ENCODE results near the gene CRCP. TPM values are rescaled to one million over a fixed set of nuclear protein-coding genes. Genes with fewer than 3 reads are reported as not detected.

The CRCP gene
- total and polyA plus RNA-seq, 2 experiments from 2014 or later = 36.1 to 43.4 TPM

GRCh38 chr7:66162622-66163021 is 48.0 kb downstream of the CRCP start (continued):
- TF ChIP-seq ZNF114 (CRISPR knock-in tag; IDR thresholded peaks at IDR 0.05) (no peak), STAT1 (IDR thresholded peaks at IDR 0.05; ENCODE audit: unreplicated experiment) (no peak), EZH2 (IDR thresholded peaks at IDR 0.05; ENCODE audit: low read depth, unreplicated experiment) (no peak), CREB1 (CRISPR knock-in tag; IDR thresholded peaks at IDR 0.05; ENCODE audit: low read depth) (no peak), POLR2AphosphoS5 (IDR thresholded peaks at IDR 0.05; ENCODE audit: low read depth) (no peak)
- TF ChIP-seq, protein P1, sequence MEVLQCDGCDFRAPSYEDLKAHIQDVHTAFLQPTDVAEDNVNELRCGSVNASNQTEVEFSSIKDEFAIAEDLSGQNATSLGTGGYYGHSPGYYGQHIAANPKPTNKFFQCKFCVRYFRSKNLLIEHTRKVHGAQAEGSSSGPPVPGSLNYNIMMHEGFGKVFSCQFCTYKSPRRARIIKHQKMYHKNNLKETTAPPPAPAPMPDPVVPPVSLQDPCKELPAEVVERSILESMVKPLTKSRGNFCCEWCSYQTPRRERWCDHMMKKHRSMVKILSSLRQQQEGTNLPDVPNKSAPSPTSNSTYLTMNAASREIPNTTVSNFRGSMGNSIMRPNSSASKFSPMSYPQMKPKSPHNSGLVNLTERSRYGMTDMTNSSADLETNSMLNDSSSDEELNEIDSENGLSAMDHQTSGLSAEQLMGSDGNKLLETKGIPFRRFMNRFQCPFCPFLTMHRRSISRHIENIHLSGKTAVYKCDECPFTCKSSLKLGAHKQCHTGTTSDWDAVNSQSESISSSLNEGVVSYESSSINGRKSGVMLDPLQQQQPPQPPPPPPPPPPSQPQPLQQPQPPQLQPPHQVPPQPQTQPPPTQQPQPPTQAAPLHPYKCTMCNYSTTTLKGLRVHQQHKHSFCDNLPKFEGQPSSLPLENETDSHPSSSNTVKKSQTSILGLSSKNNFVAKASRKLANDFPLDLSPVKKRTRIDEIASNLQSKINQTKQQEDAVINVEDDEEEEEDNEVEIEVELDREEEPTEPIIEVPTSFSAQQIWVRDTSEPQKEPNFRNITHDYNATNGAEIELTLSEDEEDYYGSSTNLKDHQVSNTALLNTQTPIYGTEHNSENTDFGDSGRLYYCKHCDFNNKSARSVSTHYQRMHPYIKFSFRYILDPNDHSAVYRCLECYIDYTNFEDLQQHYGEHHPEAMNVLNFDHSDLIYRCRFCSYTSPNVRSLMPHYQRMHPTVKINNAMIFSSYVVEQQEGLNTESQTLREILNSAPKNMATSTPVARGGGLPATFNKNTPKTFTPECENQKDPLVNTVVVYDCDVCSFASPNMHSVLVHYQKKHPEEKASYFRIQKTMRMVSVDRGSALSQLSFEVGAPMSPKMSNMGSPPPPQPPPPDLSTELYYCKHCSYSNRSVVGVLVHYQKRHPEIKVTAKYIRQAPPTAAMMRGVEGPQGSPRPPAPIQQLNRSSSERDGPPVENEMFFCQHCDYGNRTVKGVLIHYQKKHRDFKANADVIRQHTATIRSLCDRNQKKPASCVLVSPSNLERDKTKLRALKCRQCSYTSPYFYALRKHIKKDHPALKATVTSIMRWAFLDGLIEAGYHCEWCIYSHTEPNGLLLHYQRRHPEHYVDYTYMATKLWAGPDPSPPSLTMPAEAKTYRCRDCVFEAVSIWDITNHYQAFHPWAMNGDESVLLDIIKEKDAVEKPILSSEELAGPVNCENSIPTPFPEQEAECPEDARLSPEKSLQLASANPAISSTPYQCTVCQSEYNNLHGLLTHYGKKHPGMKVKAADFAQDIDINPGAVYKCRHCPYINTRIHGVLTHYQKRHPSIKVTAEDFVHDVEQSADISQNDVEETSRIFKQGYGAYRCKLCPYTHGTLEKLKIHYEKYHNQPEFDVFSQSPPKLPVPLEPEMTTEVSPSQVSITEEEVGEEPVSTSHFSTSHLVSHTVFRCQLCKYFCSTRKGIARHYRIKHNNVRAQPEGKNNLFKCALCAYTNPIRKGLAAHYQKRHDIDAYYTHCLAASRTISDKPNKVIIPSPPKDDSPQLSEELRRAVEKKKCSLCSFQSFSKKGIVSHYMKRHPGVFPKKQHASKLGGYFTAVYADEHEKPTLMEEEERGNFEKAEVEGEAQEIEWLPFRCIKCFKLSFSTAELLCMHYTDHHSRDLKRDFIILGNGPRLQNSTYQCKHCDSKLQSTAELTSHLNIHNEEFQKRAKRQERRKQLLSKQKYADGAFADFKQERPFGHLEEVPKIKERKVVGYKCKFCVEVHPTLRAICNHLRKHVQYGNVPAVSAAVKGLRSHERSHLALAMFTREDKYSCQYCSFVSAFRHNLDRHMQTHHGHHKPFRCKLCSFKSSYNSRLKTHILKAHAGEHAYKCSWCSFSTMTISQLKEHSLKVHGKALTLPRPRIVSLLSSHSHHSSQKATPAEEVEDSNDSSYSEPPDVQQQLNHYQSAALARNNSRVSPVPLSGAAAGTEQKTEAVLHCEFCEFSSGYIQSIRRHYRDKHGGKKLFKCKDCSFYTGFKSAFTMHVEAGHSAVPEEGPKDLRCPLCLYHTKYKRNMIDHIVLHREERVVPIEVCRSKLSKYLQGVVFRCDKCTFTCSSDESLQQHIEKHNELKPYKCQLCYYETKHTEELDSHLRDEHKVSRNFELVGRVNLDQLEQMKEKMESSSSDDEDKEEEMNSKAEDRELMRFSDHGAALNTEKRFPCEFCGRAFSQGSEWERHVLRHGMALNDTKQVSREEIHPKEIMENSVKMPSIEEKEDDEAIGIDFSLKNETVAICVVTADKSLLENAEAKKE (CRISPR knock-in tag; IDR thresholded peaks at IDR 0.05) = no peak

- peaks cover 4% of the 10 kb centered on the region; the same call in 2 of the 3 replicates for H3K9me3 Mint-ChIP-seq
- ATAC-seq (no peak), DNase-seq (ENCODE audit: low spot score) (no peak)
- H3K4me2 ChIP-seq = no peak overlapping the region
- H3K27me3 ChIP-seq (ENCODE audit: insufficient read depth) = no peaks in the 10 kb centered on the region
- H3K36me3 Mint-ChIP-seq (ENCODE audit: low read depth) = peaks cover 13% of the 10 kb centered on the region
- H3K27ac ChIP-seq (ENCODE audit: low read depth) = no peak overlapping the region
- H2AFZ ChIP-seq = no peak overlapping the region
- no peaks in the 10 kb centered on the region; the same call in 1 of the 2 replicates for H4K20me1 ChIP-seq (replicated peaks; ENCODE audit: insufficient read depth)
- H3K4me1 ChIP-seq (ENCODE audit: insufficient read depth) = no peaks in the 10 kb centered on the region
- H3K36me3 ChIP-seq (ENCODE audit: insufficient read depth) = no peaks in the 10 kb centered on the region
- H3K4me3 ChIP-seq = no peak overlapping the region
- H3K9me2 ChIP-seq (ENCODE audit: insufficient read depth) = no peaks in the 10 kb centered on the region
- peaks cover 4% of the 10 kb centered on the region for H3K27me3 Mint-ChIP-seq (ENCODE audit: insufficient read depth, low read depth, poor library complexity)
- no peak overlapping the region for H3K4me3 Mint-ChIP-seq
- no peaks in the 10 kb centered on the region for H3K79me2 ChIP-seq (replicated peaks; ENCODE audit: insufficient read depth)
- no peaks in the 10 kb centered on the region for H3K4me1 Mint-ChIP-seq
- no peaks in the 10 kb centered on the region for H3F3A ChIP-seq (replicated peaks; ENCODE audit: low read depth)
- no peak overlapping the region for H3K27ac Mint-ChIP-seq
- no peak for TF ChIP-seq ZNF114 (CRISPR knock-in tag; IDR thresholded peaks at IDR 0.05)
- TF ChIP-seq CTCF (conservative IDR thresholded peaks at IDR 0.05; ENCODE audit: low read depth in 2 of 2) = no peak
- TF ChIP-seq NANOG (IDR thresholded peaks at IDR 0.05; ENCODE audit: borderline replicate concordance) = no peak
- no peak for TF ChIP-seq STAT1 (IDR thresholded peaks at IDR 0.05; ENCODE audit: unreplicated experiment)
- no peak for TF ChIP-seq ZNF331 (CRISPR knock-in tag; IDR thresholded peaks at IDR 0.05; ENCODE audit: low read depth)
- no peak for TF ChIP-seq POLR2AphosphoS5 (IDR thresholded peaks at IDR 0.05; ENCODE audit: low read depth)
- no peak for TF ChIP-seq JUNB (IDR thresholded peaks at IDR 0.05; ENCODE audit: unreplicated experiment)
- TF ChIP-seq EZH2 (IDR thresholded peaks at IDR 0.05; ENCODE audit: low read depth, unreplicated experiment) = no peak
These were observed 48.6 kb downstream of the CRCP start for GRCh38 chr7:66163186-66163610.
